B cell (primary cell): ENCODE measurements around the gene CCSAP. TPM values are rescaled to one million over a fixed set of nuclear protein-coding genes. Genes with fewer than 3 reads are reported as not detected.

Source experiments
- ATAC-seq: fragments of 200-7000 bp; cut with Tn5 transposase; one replicate; pipeline ENCODE4 v1.10.0; 2021; ENCODE audit warnings: low read depth, mild to moderate bottlenecking, moderate number of reproducible peaks, moderate library complexity
- CTCF ChIA-PET: fragments of 350-600 bp; sonication (Branson Sonifier 250); formaldehyde crosslinking; loops from one replicate; lab custom pipeline; 2021; ENCODE audit warnings: antibody characterized with exemption, inconsistent platforms; lab: Charles Lee
- POLR2A ChIA-PET: fragments of 350-600 bp; sonication (Branson Sonifier 250); formaldehyde crosslinking; loops from one replicate; lab custom pipeline; 2021; ENCODE audit warnings: antibody characterized with exemption; lab: Charles Lee
- DNase-seq: peaks from one replicate; pipeline ENCODE4 v3.0.0; 2013
- H2AFZ ChIP-seq: 2 replicates; pipeline ENCODE4 v1.6.1; 2012; ENCODE audit warnings: mild to moderate bottlenecking, low read depth, low read length; ENCODE audit not compliant: insufficient read depth, poor library complexity, severe bottlenecking
- H3K27ac ChIP-seq, 2 donors: 1 replicate in 1 of 2; 2 replicates in 1 of 2; pipeline ENCODE4 v1.5.1; 2012 to 2013; ENCODE audit warnings: low read length in 2 of 2, mild to moderate bottlenecking in 2 of 2, moderate library complexity in 1 of 2
- H3K27me3 ChIP-seq, 4 experiments: fragments of 200-600 bp in 1 of 4; sonication (generic) in 1 of 4; replicated peaks in 1 of 4; 1 replicate in 2 of 4; 2 replicates in 2 of 4; pipeline versions ENCODE4 v1.6.1 to v1.7.0; 2013 to 2016; ENCODE audit warnings: low read length in 3 of 4, mild to moderate bottlenecking in 2 of 4, mixed read lengths in 1 of 4, moderate library complexity in 1 of 4; ENCODE audit not compliant: insufficient read depth in 4 of 4, control insufficient read depth in 3 of 4; ENCODE audit errors: control extremely low read depth in 1 of 4
- H3K36me3 ChIP-seq, 2 experiments: replicated peaks in 1 of 2; 1 replicate in 1 of 2; 2 replicates in 1 of 2; pipeline versions ENCODE4 v1.6.1 to v1.7.1; 2013; ENCODE audit warnings: low read length in 1 of 2; ENCODE audit not compliant: insufficient read depth in 2 of 2, control insufficient read depth in 1 of 2; ENCODE audit errors: control extremely low read depth in 1 of 2, extremely low read depth in 1 of 2
- H3K4me1 ChIP-seq, 2 donors: fragments of 200-600 bp in 1 of 2; sonication (generic) in 1 of 2; 1 replicate in 1 of 2; 2 replicates in 1 of 2; pipeline versions ENCODE4 v1.5.1 to v1.6.1; 2013 to 2017; ENCODE audit warnings: low read length in 2 of 2; ENCODE audit not compliant: control insufficient read depth in 2 of 2, insufficient read depth in 2 of 2
- H3K4me2 ChIP-seq: replicated peaks from 2 replicates; pipeline ENCODE3; 2012; ENCODE audit warnings: mild to moderate bottlenecking, low read depth, low read length; ENCODE audit not compliant: poor library complexity, severe bottlenecking
- H3K4me3 ChIP-seq, 5 experiments: fragments of 200-600 bp in 1 of 5; sonication (generic) in 1 of 5; 1 replicate in 3 of 5; 2 replicates in 2 of 5; pipeline versions ENCODE4 v1.5.1 to v1.7.0; 2011 to 2016; ENCODE audit warnings: low read length in 4 of 5, mild to moderate bottlenecking in 4 of 5, low read depth in 2 of 5, control low read depth in 1 of 5, moderate library complexity in 1 of 5; ENCODE audit not compliant: insufficient read depth in 1 of 5; ENCODE audit errors: control extremely low read depth in 1 of 5, extremely low read depth in 1 of 5
- H3K79me2 ChIP-seq: fragments of 200-600 bp; sonication (generic); one replicate; pipeline ENCODE4 v1.6.0; 2016; ENCODE audit warnings: low read length; ENCODE audit not compliant: control insufficient read depth, insufficient read depth
- H3K9ac ChIP-seq: fragments of 200-600 bp; sonication (generic); 2 replicates; pipeline ENCODE4 v1.6.1; 2017; ENCODE audit warnings: mild to moderate bottlenecking, low read length, moderate library complexity
- H3K9me3 ChIP-seq, 3 donors: one replicate each; pipeline versions ENCODE4 v1.6.1 to v1.7.1; 2013; ENCODE audit warnings: low read length in 2 of 3; ENCODE audit not compliant: control insufficient read depth in 2 of 3, insufficient read depth in 1 of 3; ENCODE audit errors: control extremely low read depth in 1 of 3
- H4K20me1 ChIP-seq: 2 replicates; pipeline ENCODE4 v1.6.0; 2012; ENCODE audit warnings: mild to moderate bottlenecking, low read length; ENCODE audit not compliant: insufficient read depth, control insufficient read depth, poor library complexity, severe bottlenecking
- H3K27ac Mint-ChIP-seq: one replicate; pipeline ENCODE4 v1.8.0; 2021; ENCODE audit warnings: mixed read lengths
- H3K27me3 Mint-ChIP-seq: one replicate; pipeline ENCODE4 v1.8.0; 2021; ENCODE audit warnings: mixed read lengths
- H3K4me1 Mint-ChIP-seq: one replicate; pipeline ENCODE4 v1.8.0; 2021; ENCODE audit warnings: mixed read lengths
- H3K4me3 Mint-ChIP-seq: one replicate; pipeline ENCODE4 v1.8.0; 2021; ENCODE audit warnings: mixed read lengths
- H3K9me3 Mint-ChIP-seq: one replicate; pipeline ENCODE4 v1.8.0; 2022; ENCODE audit warnings: mixed read lengths; ENCODE audit not compliant: insufficient read depth
- EZH2 ChIP-seq: IDR thresholded peaks from 2 replicates; pipeline ENCODE4 v1.6.1; 2012; ENCODE audit warnings: borderline replicate concordance, low read depth, mild to moderate bottlenecking, moderate library complexity, low read length; ENCODE audit not compliant: insufficient read depth, poor library complexity, severe bottlenecking
- WGBS: methylation state at CpG from one replicate; pipeline ENCODE4 v1.1.5; 2013; ENCODE audit warnings: missing lambda C conversion rate; ENCODE audit not compliant: insufficient coverage; 5-methylcytosine and 5-hydroxymethylcytosine counted together
- intact Hi-C: fragments of 100-400 bp; cut with micrococcal nuclease; formaldehyde crosslinking; loops from one replicate; pipeline ENCODE4 v1.10.0; 2022
- polyA plus RNA-seq: library from polyadenylated mRNA; depleted of rRNA; stranded (reverse); fragments of >200 nt; gene quantifications from 2 replicates; pipeline ENCODE4 v1.2.3, GENCODE V29; 2012
- total RNA-seq, 2 donors: library from RNA; stranded (reverse); fragments of 120-200 nt in 1 of 2; gene quantifications; 1 replicate in 1 of 2; 2 replicates in 1 of 2; pipeline versions ENCODE4 v1.2.3 to v1.2.4, GENCODE V29; 2013 to 2022
- TF ChIP-seq, protein P1 (sequence below): fragments of 200-600 bp; IDR thresholded peaks from one replicate; pipeline ENCODE4 v1.8.0; 2022; ENCODE audit warnings: antibody characterized with exemption, mild to moderate bottlenecking

The CCSAP gene
- total and polyA plus RNA-seq, 2 donors (not counting 1 experiment from before 2014, with no cell fraction given) = 3.3 to 15.8 TPM

GRCh38 chr1:229279242-229279641 lies 63.6 kb downstream of the CCSAP start:
- H3K4me1 ChIP-seq = peaks cover 0 to 6% of the 10 kb centered on the region in 2 donors
- Mint-ChIP-seq H3K27me3 (no peaks in the 10 kb centered on the region), H3K4me1 (peaks cover 41% of the 10 kb centered on the region), H3K9me3 (no peaks in the 10 kb centered on the region), H3K27ac (no peak overlapping the region), H3K4me3 (no peak overlapping the region)
- no peak overlapping the region for H2AFZ ChIP-seq
- peaks cover 0 to 1% of the 10 kb centered on the region in 2 experiments for H3K36me3 ChIP-seq
- peaks cover 98% of the 10 kb centered on the region for H3K79me2 ChIP-seq
- 89% methylated on average over 3 of the region's 3 CpGs for WGBS
- no peak overlapping the region for H3K27ac ChIP-seq
- no peaks in the 10 kb centered on the region for H3K27me3 ChIP-seq
- H3K9ac ChIP-seq = no peak overlapping the region
- intact Hi-C loops = no loop called here
- H4K20me1 ChIP-seq = peaks cover 88% of the 10 kb centered on the region
- CTCF ChIA-PET = no interaction called here
- POLR2A ChIA-PET = no interaction called here
- TF ChIP-seq, protein P1, sequence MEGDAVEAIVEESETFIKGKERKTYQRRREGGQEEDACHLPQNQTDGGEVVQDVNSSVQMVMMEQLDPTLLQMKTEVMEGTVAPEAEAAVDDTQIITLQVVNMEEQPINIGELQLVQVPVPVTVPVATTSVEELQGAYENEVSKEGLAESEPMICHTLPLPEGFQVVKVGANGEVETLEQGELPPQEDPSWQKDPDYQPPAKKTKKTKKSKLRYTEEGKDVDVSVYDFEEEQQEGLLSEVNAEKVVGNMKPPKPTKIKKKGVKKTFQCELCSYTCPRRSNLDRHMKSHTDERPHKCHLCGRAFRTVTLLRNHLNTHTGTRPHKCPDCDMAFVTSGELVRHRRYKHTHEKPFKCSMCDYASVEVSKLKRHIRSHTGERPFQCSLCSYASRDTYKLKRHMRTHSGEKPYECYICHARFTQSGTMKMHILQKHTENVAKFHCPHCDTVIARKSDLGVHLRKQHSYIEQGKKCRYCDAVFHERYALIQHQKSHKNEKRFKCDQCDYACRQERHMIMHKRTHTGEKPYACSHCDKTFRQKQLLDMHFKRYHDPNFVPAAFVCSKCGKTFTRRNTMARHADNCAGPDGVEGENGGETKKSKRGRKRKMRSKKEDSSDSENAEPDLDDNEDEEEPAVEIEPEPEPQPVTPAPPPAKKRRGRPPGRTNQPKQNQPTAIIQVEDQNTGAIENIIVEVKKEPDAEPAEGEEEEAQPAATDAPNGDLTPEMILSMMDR = no peak
- TF ChIP-seq EZH2 = no peak
- H3K4me3 ChIP-seq = no peak overlapping the region
- H3K9me3 ChIP-seq = no peaks in the 10 kb centered on the region
- ATAC-seq = no peak
- no peak for DNase-seq
- no peak overlapping the region for H3K4me2 ChIP-seq

DNA sequence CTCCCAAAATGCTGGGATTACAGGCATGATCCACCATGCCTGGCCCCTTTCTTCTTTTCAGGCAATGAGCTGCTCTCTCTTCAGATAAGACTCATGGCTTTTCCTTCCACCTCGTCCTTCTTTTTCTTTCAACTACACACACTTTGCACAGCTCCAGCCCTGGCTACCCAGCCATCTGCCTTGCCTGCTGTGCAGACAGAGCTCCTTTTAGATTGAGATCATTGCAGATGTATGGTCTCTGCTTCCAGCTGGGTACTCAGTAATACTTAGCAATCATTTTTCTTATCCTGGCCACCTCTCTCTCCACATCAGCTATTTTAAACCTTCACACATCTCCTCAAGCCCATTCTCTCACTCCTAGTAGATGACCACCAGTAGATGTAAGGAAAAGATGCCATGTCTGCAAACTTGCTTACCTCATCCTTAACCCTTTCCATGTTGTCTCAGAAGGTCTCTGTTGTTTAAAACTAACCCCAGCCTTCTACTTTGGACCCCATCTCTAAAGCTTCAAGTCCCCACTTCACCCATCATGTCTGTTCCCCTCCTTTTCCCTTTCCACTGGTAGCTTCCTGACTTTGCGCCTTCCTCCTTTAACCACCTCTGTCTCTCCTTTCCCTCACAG lies 64.6 kb downstream of the CCSAP start:
- Mint-ChIP-seq H3K27me3 (no peaks in the 10 kb centered on the region), H3K4me1 (peaks cover 45% of the 10 kb centered on the region), H3K9me3 (no peaks in the 10 kb centered on the region), H3K4me3 (no peak overlapping the region), H3K27ac (no peak overlapping the region)
- Histone ChIP-seq H3K9ac (no peak overlapping the region), H3K27ac (no peak overlapping the region), H4K20me1 (peaks cover 91% of the 10 kb centered on the region), H3K79me2 (peaks cover 98% of the 10 kb centered on the region), H2AFZ (no peak overlapping the region), H3K27me3 (no peaks in the 10 kb centered on the region), H3K36me3 (peaks cover 0 to 1% of the 10 kb centered on the region in 2 experiments), H3K4me3 (no peak overlapping the region), H3K9me3 (no peaks in the 10 kb centered on the region), H3K4me1 (peaks cover 0 to 6% of the 10 kb centered on the region in 2 donors), H3K4me2 (no peak overlapping the region)
- ChIA-PET CTCF (interaction anchor here (0.9 to 1.2 kb wide), 2 partner anchors 19 to 88 kb away, joined by 3 to 4 read pairs; no protein-coding TSS in a partner anchor), POLR2A (no interaction called here)
- DNase-seq = no peak
- intact Hi-C loops = no loop called here
- WGBS = 93% methylated on average over 2 of the region's 2 CpGs
- no peak for ATAC-seq
- TF ChIP-seq, protein P1 = no peak
- TF ChIP-seq EZH2 = no peak
